DLD1 (cell line): Measurements from ENCODE around the gene SEMA3D.

ENCODE experiments used
- in situ Hi-C: cut with HindIII; loops from 2 replicates; pipeline ENCODE4 v1.10.0; 2017; ENCODE audit warnings: low sequenced_read_pairs

The SEMA3D gene

GRCh38 chr7:85126383-85126782 lies 60.5 kb downstream of the SEMA3D start:
- in situ Hi-C loops = no loop called here

DNA sequence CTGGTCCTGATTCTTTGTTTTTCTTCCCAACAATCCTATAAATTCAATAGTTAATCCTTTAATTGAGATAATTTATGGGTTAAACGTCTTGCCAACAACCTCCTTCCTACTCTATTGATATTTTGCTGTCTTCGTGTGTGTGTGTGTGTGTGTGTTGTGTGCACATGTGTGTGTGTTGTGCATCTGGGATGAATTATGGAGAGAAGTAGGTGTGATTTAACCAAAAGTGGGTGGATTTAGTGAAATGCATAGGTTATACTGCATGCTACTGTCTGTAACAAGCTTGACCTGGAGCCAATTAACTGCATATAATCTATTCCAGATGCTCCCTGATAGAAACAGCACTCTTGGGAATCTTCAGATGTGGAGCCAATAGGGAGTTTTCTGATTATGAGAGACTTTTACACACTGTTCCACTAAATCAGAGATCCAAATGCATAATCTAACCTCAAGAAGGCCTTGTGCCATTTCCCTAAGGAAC lies 61.2 kb downstream of the SEMA3D start:
- in situ Hi-C loops = no loop called here

GRCh38 chr7:85125176-85125575 lies 61.7 kb downstream of the SEMA3D start:
- in situ Hi-C loops = no loop called here

DNA sequence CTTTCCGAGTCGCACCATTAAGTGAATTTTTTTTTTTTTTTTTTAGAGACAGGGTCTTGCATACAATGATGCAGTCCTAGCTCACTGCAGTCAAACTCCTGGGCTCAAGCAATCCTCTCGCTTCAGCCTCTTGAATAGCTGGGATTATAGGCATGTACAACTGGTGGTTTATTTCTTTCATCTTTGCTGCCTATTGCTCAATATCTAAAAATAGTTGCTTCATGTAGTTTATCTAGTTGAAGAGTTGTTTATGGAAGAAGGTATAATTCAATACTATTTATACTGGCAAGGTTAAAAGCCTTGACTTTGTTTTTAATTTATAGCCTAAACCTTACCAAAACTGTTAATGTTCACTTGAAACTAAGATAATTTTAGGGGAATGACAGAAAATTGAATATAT lies 66.9 kb downstream of the SEMA3D start:
- in situ Hi-C loops = no loop called here

DNA sequence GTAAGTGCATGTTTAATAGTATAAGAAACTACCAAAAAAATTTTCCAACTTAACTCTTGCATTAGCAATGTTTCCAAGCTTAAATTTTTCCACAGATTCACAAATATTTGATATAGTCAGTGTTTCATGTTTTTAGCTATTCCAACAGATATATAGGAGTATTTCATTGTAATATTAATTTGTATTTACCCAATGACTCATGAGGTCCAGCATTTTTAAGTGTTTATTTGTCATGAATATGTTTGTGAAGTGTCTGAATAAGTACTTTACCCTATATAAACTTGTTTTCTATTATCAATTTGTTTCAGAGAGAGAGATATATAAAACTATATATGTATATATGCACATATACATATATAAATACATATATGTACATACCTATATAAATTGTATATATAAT lies 71.0 kb downstream of the SEMA3D start:
- in situ Hi-C loops = no loop called here

DNA sequence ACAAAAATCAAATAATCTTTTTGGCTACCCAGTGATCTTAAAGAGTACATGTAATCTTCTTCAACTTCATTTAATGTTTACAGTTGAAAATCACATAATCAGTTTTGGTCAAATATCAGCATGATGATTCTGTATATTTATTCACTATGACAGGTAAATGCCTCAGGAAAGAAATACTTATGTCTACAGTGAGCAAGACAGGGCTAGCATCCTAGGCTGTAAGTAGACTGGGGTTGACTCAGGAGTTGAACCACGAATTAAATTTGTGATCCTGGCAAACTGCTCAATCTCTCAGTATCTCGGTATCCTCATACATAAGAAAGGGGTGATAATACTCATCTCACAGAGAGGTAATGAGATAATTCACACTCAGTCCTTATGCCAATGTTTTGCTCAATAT lies 71.8 kb downstream of the SEMA3D start:
- in situ Hi-C loops = no loop called here

DNA sequence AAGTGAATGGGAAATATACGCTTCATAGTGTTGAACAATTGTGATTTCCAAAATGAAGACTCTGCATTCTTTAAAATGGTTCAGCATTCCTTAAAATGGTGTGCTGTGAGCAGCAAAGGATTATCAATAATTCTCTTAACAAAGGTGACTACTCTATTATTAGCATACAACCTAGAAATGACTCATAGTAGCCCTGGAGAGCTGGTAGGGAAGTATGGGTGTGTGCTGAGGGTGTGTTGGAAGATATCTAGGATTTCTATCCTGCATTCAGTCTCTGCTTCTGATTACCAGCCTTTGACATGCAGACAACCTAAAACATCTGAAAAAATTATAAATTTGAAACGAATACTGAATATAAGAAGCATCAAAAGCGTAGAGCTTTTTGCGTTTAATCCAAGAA lies 72.5 kb downstream of the SEMA3D start:
- in situ Hi-C loops = no loop called here

GRCh38 chr7:85111761-85112160 lies 75.1 kb downstream of the SEMA3D start:
- in situ Hi-C loops = no loop called here

- in situ Hi-C loops = no loop called here
Observed at GRCh38 chr7:85106719-85107118, 80.1 kb downstream of the SEMA3D start.

- in situ Hi-C loops = no loop called here
Observed at GRCh38 chr7:85104432-85105205, 82.2 kb downstream of the SEMA3D start.

- in situ Hi-C loops = no loop called here
Observed at GRCh38 chr7:85103962-85104361, 82.9 kb downstream of the SEMA3D start.

DNA sequence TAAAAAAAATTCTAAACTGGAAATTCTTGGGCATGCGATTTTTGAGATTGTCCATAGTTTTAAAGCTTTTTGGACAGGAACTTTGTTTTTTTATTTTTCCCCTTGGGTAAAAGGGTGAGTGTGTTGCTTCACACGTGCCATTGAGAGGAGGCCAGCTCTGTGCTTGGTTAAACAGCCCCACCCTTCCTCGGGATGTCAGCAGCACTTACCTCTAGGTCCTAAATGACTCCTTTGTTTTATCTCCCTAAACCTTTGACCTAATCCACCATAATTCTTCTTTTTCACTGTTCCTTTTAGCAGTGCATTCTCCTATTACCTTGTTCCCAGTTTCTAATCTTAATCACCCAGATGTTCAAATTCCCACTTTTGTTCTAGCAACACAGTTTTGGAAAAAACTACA lies 83.5 kb downstream of the SEMA3D start:
- in situ Hi-C loops = no loop called here

- in situ Hi-C loops = no loop called here
Observed at GRCh38 chr7:85102813-85103350, 84.0 kb downstream of the SEMA3D start.

DNA sequence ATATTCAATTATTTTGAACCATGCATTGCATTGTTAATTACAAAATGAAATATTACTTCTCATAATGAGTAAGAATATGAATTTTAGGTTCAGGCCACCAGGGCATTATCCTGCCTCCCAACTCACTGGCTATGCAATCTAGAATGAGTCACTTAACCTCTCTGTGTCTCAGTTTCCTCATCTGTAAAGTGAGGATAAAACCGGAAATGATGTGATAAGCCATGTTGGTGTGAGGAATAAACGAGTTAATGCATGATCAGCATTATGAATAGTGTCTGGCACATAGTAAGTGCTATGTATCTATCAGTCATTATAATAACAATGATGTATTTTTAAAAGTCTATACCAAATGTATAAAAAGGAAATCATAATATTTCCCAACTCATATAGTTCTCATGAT lies 85.5 kb downstream of the SEMA3D start:
- in situ Hi-C loops = no loop called here

GRCh38 chr7:85097844-85098243 lies 89.0 kb downstream of the SEMA3D start:
- in situ Hi-C loops = no loop called here

DNA sequence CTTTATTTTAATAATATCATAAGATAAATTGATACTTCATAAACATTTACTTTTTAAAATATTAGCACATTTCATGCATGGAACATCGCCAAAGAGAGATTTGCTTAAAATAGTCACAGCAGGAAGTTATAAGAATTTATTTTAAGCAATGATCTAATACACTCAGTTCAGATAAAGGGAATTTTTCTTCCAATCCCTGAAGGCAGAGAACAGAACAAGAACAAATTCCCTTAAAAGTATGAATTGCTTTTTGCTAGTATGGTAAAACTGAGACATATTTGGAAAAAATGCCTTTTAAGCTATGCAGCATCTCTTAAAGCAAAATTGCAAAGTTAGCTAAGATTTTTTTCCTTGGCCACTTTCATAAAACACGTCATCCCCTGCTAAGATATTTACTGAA lies 91.0 kb downstream of the SEMA3D start:
- in situ Hi-C loops = no loop called here

DNA sequence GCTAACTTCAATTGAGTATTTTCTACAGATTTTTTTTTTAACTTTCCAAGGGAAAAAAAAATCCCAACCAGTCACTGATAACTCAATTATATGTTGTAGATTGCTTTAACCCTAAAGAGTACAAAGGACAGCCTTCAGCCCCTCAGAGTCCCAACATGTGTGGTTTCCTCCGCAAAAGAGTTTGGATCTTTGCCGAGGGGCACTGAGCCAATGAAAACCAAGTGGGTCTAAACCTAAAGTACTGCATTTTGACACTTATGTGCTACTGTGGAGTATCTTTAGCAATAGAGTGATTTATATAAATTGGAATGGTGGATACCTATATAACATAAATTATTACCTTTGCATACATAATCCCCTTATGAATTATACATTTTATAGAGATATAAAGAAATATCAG lies 91.5 kb downstream of the SEMA3D start:
- in situ Hi-C loops = no loop called here

DNA sequence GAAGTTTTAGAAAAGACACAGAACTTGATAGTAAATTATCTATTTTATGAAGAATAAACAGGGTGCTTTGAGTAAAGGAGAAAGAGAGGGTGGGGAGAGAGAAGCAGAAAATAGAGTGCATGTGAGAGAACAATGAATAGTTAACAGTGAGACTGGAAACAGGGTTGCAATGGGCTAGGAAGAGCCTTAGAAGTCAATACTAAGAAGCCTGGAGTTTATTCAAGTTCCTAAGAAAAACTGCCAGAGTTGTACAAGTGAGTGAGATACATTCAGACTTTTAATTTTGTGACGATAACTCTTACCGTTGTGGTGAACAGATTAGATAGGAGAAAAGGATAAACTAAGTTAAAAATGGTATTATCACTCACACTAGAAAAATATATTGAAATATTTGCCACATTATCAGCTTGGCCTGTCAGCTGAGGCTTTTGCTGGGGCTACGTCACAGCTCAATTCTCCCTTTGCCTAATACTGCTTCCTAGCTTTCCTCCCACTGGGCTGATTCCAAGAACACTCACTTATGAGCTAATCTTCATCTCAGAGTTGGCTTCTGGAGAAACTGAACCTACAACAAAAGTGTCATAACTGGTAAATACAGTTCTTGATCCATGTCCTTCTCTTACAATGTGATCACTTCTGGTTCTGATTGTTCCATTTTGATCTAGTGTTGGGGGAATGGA lies 92.7 kb downstream of the SEMA3D start:
- in situ Hi-C loops = no loop called here

DNA sequence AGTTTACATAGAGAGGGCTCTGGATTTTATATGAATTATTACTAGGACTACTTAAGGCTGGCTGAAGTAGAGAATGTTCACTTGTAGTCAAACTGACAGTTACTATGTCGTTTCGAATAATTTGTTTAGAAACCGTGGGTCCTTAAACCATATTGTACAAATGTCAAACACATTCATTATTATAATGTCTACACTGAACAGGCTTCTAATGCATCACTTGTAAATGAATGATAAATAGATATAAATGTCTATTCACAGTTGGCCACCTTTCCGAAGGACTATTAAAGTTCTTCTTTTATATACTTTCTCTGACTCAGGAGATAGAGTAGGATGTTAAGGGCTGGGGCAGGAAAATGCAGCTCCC lies 95.3 kb downstream of the SEMA3D start:
- in situ Hi-C loops = no loop called here

GRCh38 chr7:85090919-85091564 lies 95.8 kb downstream of the SEMA3D start:
- in situ Hi-C loops = no loop called here

GRCh38 chr7:85090143-85090542 lies 96.7 kb downstream of the SEMA3D start:
- in situ Hi-C loops = no loop called here

DNA sequence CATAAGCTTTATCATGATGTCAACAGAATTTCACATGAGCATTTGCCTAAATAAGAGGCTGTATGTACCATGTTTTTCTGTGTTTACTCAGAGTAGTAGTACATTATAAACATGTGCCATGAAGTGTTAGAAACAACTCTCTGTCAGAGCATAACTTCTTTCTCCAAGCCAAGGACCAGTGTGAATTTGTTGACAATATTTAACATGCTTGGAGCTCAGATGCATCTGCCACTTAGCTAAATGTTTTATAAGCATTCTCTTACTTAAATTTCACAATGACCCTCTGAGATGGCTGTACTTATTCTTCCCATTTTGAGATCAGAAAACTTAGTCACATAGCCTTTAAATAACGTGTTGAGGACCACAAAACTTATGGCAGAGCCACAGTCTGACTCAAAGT lies 105.0 kb downstream of the SEMA3D start:
- in situ Hi-C loops = no loop called here
